Endothelial cell of umbilical vein (primary cell): ENCODE data around the gene OTC. TPM values are rescaled to one million over a fixed set of nuclear protein-coding genes. Genes with fewer than 3 reads are reported as not detected.

ENCODE experiments used
- BruUV-seq: library from RNA; stranded (reverse); fragments of 400-500 nt; replicated peaks from 2 replicates; lab custom pipeline; 2021; lab: Mats Ljungman, UMichigan
- CTCF ChIA-PET: fragments of 300-600, 350-600 bp; sonication (Branson Sonifier 250); formaldehyde crosslinking; loops from one replicate; lab custom pipeline; 2021; ENCODE audit warnings: antibody characterized with exemption, inconsistent platforms; lab: Charles Lee
- POLR2A ChIA-PET: fragments of 300-600, 350-600 bp; sonication (Branson Sonifier 250); formaldehyde crosslinking; loops from one replicate; lab custom pipeline; 2021; ENCODE audit warnings: antibody characterized with exemption, inconsistent platforms; lab: Charles Lee
- DNase-seq: peaks from one replicate; pipeline ENCODE4 v3.0.0-alpha.2; 2011; ENCODE audit warnings: low read depth, low spot score
- FAIRE-seq: peaks from 2 replicates; lab custom pipeline; 2011; peaks lifted over from hg19 to GRCh38; lab: Jason Lieb, UNC
- H2AFZ ChIP-seq: 2 replicates; pipeline ENCODE4 v1.6.0; 2012; ENCODE audit warnings: low read depth, low read length, control low read depth, inconsistent platforms
- H3K27ac ChIP-seq: 2 replicates; pipeline ENCODE4 v1.5.1; 2011; ENCODE audit warnings: low read depth, mild to moderate bottlenecking, control low read depth, low read length, moderate library complexity; ENCODE audit not compliant: insufficient read depth
- H3K27me3 ChIP-seq, 2 experiments: 2 replicates each; pipeline versions ENCODE4 v1.6.0 to v1.6.1; 2011; ENCODE audit warnings: low read length in 2 of 2, mixed read lengths in 1 of 2; ENCODE audit not compliant: control insufficient read depth in 2 of 2, insufficient read depth in 2 of 2
- H3K36me3 ChIP-seq, 2 experiments: 2 replicates in 1 of 2; 3 replicates in 1 of 2; pipeline ENCODE4 v1.5.1; 2011; ENCODE audit warnings: low read length in 2 of 2, mild to moderate bottlenecking in 1 of 2, moderate library complexity in 1 of 2; ENCODE audit not compliant: control insufficient read depth in 2 of 2, insufficient read depth in 2 of 2; ENCODE audit errors: extremely low read depth in 1 of 2
- H3K4me1 ChIP-seq: 3 replicates; pipeline ENCODE4 v1.5.1; 2011; ENCODE audit warnings: mild to moderate bottlenecking, low read length; ENCODE audit not compliant: control insufficient read depth, insufficient read depth; ENCODE audit errors: extremely low read depth
- H3K4me2 ChIP-seq: 2 replicates; pipeline ENCODE4 v1.6.1; 2011; ENCODE audit warnings: low read length, control low read depth, mixed read lengths; ENCODE audit not compliant: insufficient read depth
- H3K4me3 ChIP-seq, 3 experiments: fragments of 200-600 bp in 1 of 3; sonication (generic), shearing (Covaris generic) in 1 of 3; replicated peaks in 1 of 3; 2 replicates each; pipeline ENCODE4 v1.5.1; 2011 to 2016; ENCODE audit warnings: control low read depth in 3 of 3, low read length in 3 of 3, mild to moderate bottlenecking in 2 of 3, inconsistent platforms in 1 of 3, low read depth in 1 of 3, moderate library complexity in 1 of 3; ENCODE audit not compliant: insufficient read depth in 1 of 3
- H3K79me2 ChIP-seq: 2 replicates; pipeline ENCODE4 v1.6.0; 2012; ENCODE audit warnings: low read length, inconsistent platforms; ENCODE audit not compliant: control insufficient read depth, insufficient read depth
- H3K9ac ChIP-seq: replicated peaks from 2 replicates; pipeline ENCODE3; 2011; ENCODE audit warnings: low read length, control low read depth; ENCODE audit not compliant: insufficient read depth; ENCODE audit errors: extremely low read depth
- H3K9me1 ChIP-seq: replicated peaks from 3 replicates; pipeline ENCODE4 v1.6.0; 2011; ENCODE audit warnings: mild to moderate bottlenecking, low read length; ENCODE audit not compliant: control insufficient read depth, insufficient read depth; ENCODE audit errors: extremely low read depth
- H3K9me3 ChIP-seq: replicated peaks from 2 replicates; pipeline ENCODE4 v1.5.1; 2012; ENCODE audit warnings: low read length, inconsistent platforms; ENCODE audit not compliant: control insufficient read depth, insufficient read depth
- H4K20me1 ChIP-seq: replicated peaks from 2 replicates; pipeline ENCODE3; 2011; ENCODE audit warnings: mild to moderate bottlenecking, low read length; ENCODE audit not compliant: control insufficient read depth, insufficient read depth; ENCODE audit errors: extremely low read depth
- EZH2 ChIP-seq: IDR thresholded peaks from 2 replicates; pipeline ENCODE4 v1.6.1; 2012; ENCODE audit warnings: borderline replicate concordance, low read depth, mild to moderate bottlenecking, moderate library complexity, low read length, inconsistent platforms; ENCODE audit not compliant: severe bottlenecking
- FOS ChIP-seq: IDR thresholded peaks from 2 replicates; pipeline ENCODE4 v1.6.1; 2011; ENCODE audit warnings: mild to moderate bottlenecking, low read length, moderate library complexity, borderline replicate concordance; ENCODE audit not compliant: insufficient read depth
- GATA2 ChIP-seq: IDR thresholded peaks from 2 replicates; pipeline ENCODE4 v1.7.0; 2011; ENCODE audit warnings: low read depth, mild to moderate bottlenecking, moderate library complexity, mixed read lengths, low read length; ENCODE audit not compliant: insufficient read length, insufficient read depth
- JUN ChIP-seq: IDR thresholded peaks from 2 replicates; pipeline ENCODE4 v1.6.1; 2011; ENCODE audit warnings: borderline replicate concordance, low read depth; ENCODE audit not compliant: insufficient read length, insufficient read depth
- MAX ChIP-seq: IDR thresholded peaks from 2 replicates; pipeline ENCODE4 v1.6.1; 2011; ENCODE audit not compliant: insufficient read depth, insufficient read length
- MYC ChIP-seq: IDR thresholded peaks from one replicate; pipeline ENCODE4 v1.6.1; 2011; ENCODE audit warnings: mild to moderate bottlenecking, low read depth, low read length
- POLR2A ChIP-seq: IDR thresholded peaks from 2 replicates; pipeline ENCODE4 v1.6.1; 2012; ENCODE audit warnings: low read depth, mild to moderate bottlenecking, control low read depth, low read length
- POLR2AphosphoS5 ChIP-seq: IDR thresholded peaks from 2 replicates; pipeline ENCODE4 v1.6.1; 2012; ENCODE audit warnings: low read depth, mild to moderate bottlenecking, control low read depth, low read length, moderate library complexity; ENCODE audit not compliant: insufficient read depth
- dilution Hi-C: fragments of 300-500 bp; cut with MboI; formaldehyde crosslinking; loops from one replicate; pipeline ENCODE4 v1.15.0; 2019; ENCODE audit warnings: low sequenced_read_pairs; ENCODE audit not compliant: extremely low pct_ligation_motif_present
- intact Hi-C: fragments of 100-400 bp; cut with micrococcal nuclease; formaldehyde crosslinking; loops from one replicate; pipeline ENCODE4 v1.10.0; 2022
- polyA plus RNA-seq, 4 experiments: library from polyadenylated mRNA; depleted of rRNA in 3 of 4; stranded (reverse) in 3 of 4; unstranded in 1 of 4; fragments of >200 nt; gene quantifications; 2 replicates each; pipeline versions ENCODE4 v1.2.1 to v1.2.3, GENCODE V29; 2011 to 2012; ENCODE audit warnings: missing spikeins in 1 of 4
- total RNA-seq: library from RNA; stranded (reverse); gene quantifications from 2 replicates; pipeline ENCODE4 v1.2.3, GENCODE V29; 2021
- TF ChIP-seq, protein P1 (sequence below), 2 donors: IDR thresholded peaks; 1 replicate in 1 of 2; 2 replicates in 1 of 2; pipeline ENCODE4 v1.5.1; 2011; ENCODE audit warnings: low read length in 2 of 2, mild to moderate bottlenecking in 2 of 2, moderate library complexity in 2 of 2, control low read depth in 1 of 2, inconsistent platforms in 1 of 2, low read depth in 1 of 2; ENCODE audit not compliant: insufficient read depth in 1 of 2; ENCODE audit errors: extremely low read depth in 1 of 2

The OTC gene
- total and polyA plus RNA-seq, 2 donors (not counting 3 experiments of a cell fraction or from before 2014, with no cell fraction given), result not detected

GRCh38 chrX:38351346-38351745, 1.1 kb upstream of the OTC start:
- TF ChIP-seq MAX, result no peak
- no peak for TF ChIP-seq FOS
- TF ChIP-seq EZH2, result no peak
- TF ChIP-seq JUN, result no peak
- TF ChIP-seq, protein P1, sequence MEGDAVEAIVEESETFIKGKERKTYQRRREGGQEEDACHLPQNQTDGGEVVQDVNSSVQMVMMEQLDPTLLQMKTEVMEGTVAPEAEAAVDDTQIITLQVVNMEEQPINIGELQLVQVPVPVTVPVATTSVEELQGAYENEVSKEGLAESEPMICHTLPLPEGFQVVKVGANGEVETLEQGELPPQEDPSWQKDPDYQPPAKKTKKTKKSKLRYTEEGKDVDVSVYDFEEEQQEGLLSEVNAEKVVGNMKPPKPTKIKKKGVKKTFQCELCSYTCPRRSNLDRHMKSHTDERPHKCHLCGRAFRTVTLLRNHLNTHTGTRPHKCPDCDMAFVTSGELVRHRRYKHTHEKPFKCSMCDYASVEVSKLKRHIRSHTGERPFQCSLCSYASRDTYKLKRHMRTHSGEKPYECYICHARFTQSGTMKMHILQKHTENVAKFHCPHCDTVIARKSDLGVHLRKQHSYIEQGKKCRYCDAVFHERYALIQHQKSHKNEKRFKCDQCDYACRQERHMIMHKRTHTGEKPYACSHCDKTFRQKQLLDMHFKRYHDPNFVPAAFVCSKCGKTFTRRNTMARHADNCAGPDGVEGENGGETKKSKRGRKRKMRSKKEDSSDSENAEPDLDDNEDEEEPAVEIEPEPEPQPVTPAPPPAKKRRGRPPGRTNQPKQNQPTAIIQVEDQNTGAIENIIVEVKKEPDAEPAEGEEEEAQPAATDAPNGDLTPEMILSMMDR (IDR thresholded peaks at IDR 0.05; ENCODE audit: extremely low read depth in 1 of 2, insufficient read depth in 1 of 2, low read depth in 1 of 2, low read length in 2 of 2), result no peak
- no peak for TF ChIP-seq MYC
- TF ChIP-seq GATA2, result no peak
- TF ChIP-seq POLR2A, result no peak
- TF ChIP-seq POLR2AphosphoS5, result no peak
- ChIA-PET POLR2A (no interaction called here), CTCF (no interaction called here)
- Histone ChIP-seq H3K4me2 (no peak overlapping the region), H3K27ac (no peak overlapping the region), H3K79me2 (no peaks in the 10 kb centered on the region), H3K27me3 (no peaks in the 10 kb centered on the region), H3K4me1 (peaks cover 9% of the 10 kb centered on the region), H4K20me1 (no peaks in the 10 kb centered on the region), H3K4me3 (no peak overlapping the region), H3K9ac (no peak overlapping the region), H3K9me1 (no peaks in the 10 kb centered on the region), H3K9me3 (no peaks in the 10 kb centered on the region), H2AFZ (no peak overlapping the region), H3K36me3 (no peaks in the 10 kb centered on the region)
- intact Hi-C loops (no loop called here), dilution Hi-C loops (no loop called here)
- DNase-seq (no peak), FAIRE-seq (no peak)
- BruUV-seq, result no TSS peak
